GM12892 (cell line): ENCODE data around the gene APOD.

ENCODE experiments used
- POLR2A ChIP-seq: IDR thresholded peaks from 2 replicates; pipeline ENCODE4 v1.6.1; 2011; ENCODE audit warnings: low read depth, low read length, control low read depth
- POLR2AphosphoS5 ChIP-seq: IDR thresholded peaks from 2 replicates; pipeline ENCODE4 v1.6.1; 2011; ENCODE audit warnings: low read depth, low read length, control low read depth
- TAF1 ChIP-seq: IDR thresholded peaks from 2 replicates; pipeline ENCODE4 v1.6.1; 2011; ENCODE audit warnings: low read depth, mild to moderate bottlenecking, control low read depth, low read length, borderline replicate concordance

DNA sequence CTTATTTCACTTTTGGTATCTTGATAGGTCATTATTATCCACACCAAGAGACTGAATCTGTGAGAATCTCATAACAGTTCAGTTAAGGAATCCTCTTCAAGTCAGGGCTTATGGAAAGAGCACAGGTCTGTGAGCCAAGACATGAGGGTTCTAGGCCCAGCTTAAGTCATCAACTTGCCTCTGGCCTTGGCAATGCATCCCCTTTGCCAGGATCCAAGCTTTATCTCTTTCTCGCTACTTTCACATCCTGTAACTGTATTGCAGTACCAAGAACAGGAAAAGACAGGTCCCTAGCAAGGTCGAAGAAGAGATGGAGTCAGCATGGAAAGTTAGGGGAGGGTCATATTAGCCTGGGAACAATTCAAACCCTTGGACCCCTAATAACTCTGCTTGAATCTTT, 13.5 kb upstream of the APOD start:
- TF ChIP-seq POLR2A = no peak
- TF ChIP-seq POLR2AphosphoS5 = no peak
- no peak for TF ChIP-seq TAF1
